Natural killer cell (primary cell): ENCODE data around the gene SLC16A2. TPM values are rescaled to one million over a fixed set of nuclear protein-coding genes. Genes with fewer than 3 reads are reported as not detected.

ENCODE experiments used
- ATAC-seq, 3 donors: fragments of 150-1000 bp in 2 of 3; fragments of 200-7000 bp in 1 of 3; cut with Tn5 transposase; 1 replicate in 1 of 3; 2 replicates in 2 of 3; pipeline ENCODE4 v1.10.0; 2021; ENCODE audit warnings: mild to moderate bottlenecking in 2 of 3, moderate library complexity in 2 of 3
- DNase-seq, 2 donors: peaks; one replicate each; pipeline versions ENCODE4 v3.0.0 to v3.0.0-alpha.2; 2013 to 2021; ENCODE audit warnings: mixed read lengths in 1 of 2
- H3K27ac ChIP-seq: one replicate; pipeline ENCODE4 v1.5.1; 2013; ENCODE audit warnings: mild to moderate bottlenecking, low read length
- H3K27me3 ChIP-seq: one replicate; pipeline ENCODE4 v1.6.1; 2013; ENCODE audit warnings: low read length; ENCODE audit not compliant: control insufficient read depth, insufficient read depth
- H3K36me3 ChIP-seq: one replicate; pipeline ENCODE4 v1.6.1; 2013; ENCODE audit warnings: low read length; ENCODE audit not compliant: control insufficient read depth, insufficient read depth
- H3K4me1 ChIP-seq: one replicate; pipeline ENCODE4 v1.6.1; 2013; ENCODE audit warnings: low read length; ENCODE audit not compliant: control insufficient read depth, insufficient read depth
- H3K4me3 ChIP-seq: one replicate; pipeline ENCODE4 v1.5.1; 2013; ENCODE audit warnings: low read length
- H3K9me3 ChIP-seq: one replicate; pipeline ENCODE4 v1.6.1; 2013; ENCODE audit warnings: low read length; ENCODE audit not compliant: control insufficient read depth, insufficient read depth
- H3K27ac Mint-ChIP-seq, 2 donors: one replicate each; pipeline ENCODE4 v1.8.0; 2022; ENCODE audit warnings: mild to moderate bottlenecking in 2 of 2, mixed read lengths in 2 of 2, moderate library complexity in 1 of 2
- H3K27me3 Mint-ChIP-seq, 2 donors: one replicate each; pipeline ENCODE4 v1.8.0; 2022; ENCODE audit warnings: low read depth in 2 of 2, mixed read lengths in 2 of 2
- H3K36me3 Mint-ChIP-seq: one replicate; pipeline ENCODE4 v1.8.0; 2022; ENCODE audit warnings: mixed read lengths
- H3K4me1 Mint-ChIP-seq, 2 donors: one replicate each; pipeline ENCODE4 v1.8.0; 2022; ENCODE audit warnings: mixed read lengths in 2 of 2
- H3K4me3 Mint-ChIP-seq: one replicate; pipeline ENCODE4 v1.8.0; 2022; ENCODE audit warnings: mild to moderate bottlenecking, moderate library complexity, mixed read lengths
- H3K9me3 Mint-ChIP-seq, 2 donors: one replicate each; pipeline ENCODE4 v1.8.0; 2022; ENCODE audit warnings: mixed read lengths in 2 of 2
- CTCF ChIP-seq: fragments of 200-600 bp; IDR thresholded peaks from one replicate; pipeline ENCODE4 v1.8.0; 2022; ENCODE audit warnings: antibody characterized with exemption
- WGBS: methylation state at CpG from one replicate; pipeline ENCODE4 v1.1.7; 2013; ENCODE audit warnings: missing lambda C conversion rate; ENCODE audit not compliant: insufficient coverage; 5-methylcytosine and 5-hydroxymethylcytosine counted together
- intact Hi-C: fragments of 100-400 bp; cut with micrococcal nuclease; formaldehyde crosslinking; loops from one replicate; pipeline ENCODE4 v1.14.2; 2022
- total RNA-seq, 4 donors: library from RNA; stranded (reverse); fragments of 120-200 nt in 1 of 4; gene quantifications; one replicate each; pipeline versions ENCODE4 v1.2.3 to v1.2.4, GENCODE V29; 2013 to 2022

SLC16A2 gene
- total RNA-seq, 3 donors from 2014 or later (not counting 1 experiment from before 2014, with no cell fraction given) = not detected

- intact Hi-C loops = no loop called here
- H3K36me3 ChIP-seq = no peaks in the 10 kb centered on the region
- Mint-ChIP-seq H3K4me3 (no peak overlapping the region), H3K36me3 (no peaks in the 10 kb centered on the region), H3K4me1 (no peaks in the 10 kb centered on the region), H3K27me3 (peaks cover 3 to 12% of the 10 kb centered on the region in 2 donors), H3K9me3 (no peaks in the 10 kb centered on the region), H3K27ac (no peak overlapping the region)
- WGBS = 96% methylated on average over 4 of the region's 5 CpGs
- no peak for ATAC-seq
- H3K4me3 ChIP-seq = no peak overlapping the region
- no peak overlapping the region for H3K27ac ChIP-seq
- H3K4me1 ChIP-seq = no peaks in the 10 kb centered on the region
- no peak for DNase-seq
- no peaks in the 10 kb centered on the region for H3K9me3 ChIP-seq
- H3K27me3 ChIP-seq = no peaks in the 10 kb centered on the region
- no peak for TF ChIP-seq CTCF
These were observed 27.4 kb downstream of the SLC16A2 start for GRCh38 chrX:74448669-74449068.

DNA sequence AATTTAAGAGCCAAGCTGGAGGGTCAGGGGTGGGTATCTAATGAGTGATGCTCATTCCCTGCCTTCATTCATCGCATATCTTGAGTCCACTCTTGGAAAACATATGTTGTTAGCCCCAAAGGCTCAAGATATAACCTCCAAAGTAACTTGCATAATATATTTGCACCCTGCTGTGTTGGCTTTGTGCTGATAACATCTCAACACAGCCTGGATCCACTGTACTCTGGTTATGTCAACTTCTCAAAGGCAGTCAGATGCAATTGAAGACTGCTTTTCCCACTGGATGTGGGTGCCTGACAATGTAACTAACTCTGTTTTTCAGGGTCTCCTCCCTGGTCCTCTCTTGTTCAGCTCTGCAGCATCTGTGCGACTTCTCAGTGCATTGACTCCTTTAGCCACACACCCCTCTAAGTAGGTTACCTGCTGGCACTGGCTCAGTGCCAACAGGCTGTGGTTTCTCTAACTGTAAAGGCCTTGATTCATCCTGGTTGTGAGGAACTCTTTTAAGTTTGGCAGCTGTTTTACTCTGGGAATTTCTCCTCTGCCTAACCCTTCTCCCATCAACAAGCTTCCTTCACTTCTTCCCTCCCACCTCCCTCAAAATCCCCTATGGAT, 28.1 kb downstream of the SLC16A2 start:
- no peak for TF ChIP-seq CTCF
- no peaks in the 10 kb centered on the region for H3K27me3 ChIP-seq
- H3K27ac ChIP-seq = no peak overlapping the region
- 75% methylated on average over 2 of the region's 2 CpGs for WGBS
- intact Hi-C loops = no loop called here
- ATAC-seq (no peak), DNase-seq (peak in 1 of 2 donors; percentile 67)
- no peaks in the 10 kb centered on the region for H3K36me3 ChIP-seq
- Mint-ChIP-seq H3K27ac (no peak overlapping the region), H3K27me3 (peaks cover 3 to 6% of the 10 kb centered on the region in 2 donors), H3K9me3 (no peaks in the 10 kb centered on the region), H3K4me1 (no peaks in the 10 kb centered on the region), H3K4me3 (no peak overlapping the region), H3K36me3 (no peaks in the 10 kb centered on the region)
- H3K4me3 ChIP-seq = no peak overlapping the region
- no peaks in the 10 kb centered on the region for H3K4me1 ChIP-seq
- no peaks in the 10 kb centered on the region for H3K9me3 ChIP-seq

DNA sequence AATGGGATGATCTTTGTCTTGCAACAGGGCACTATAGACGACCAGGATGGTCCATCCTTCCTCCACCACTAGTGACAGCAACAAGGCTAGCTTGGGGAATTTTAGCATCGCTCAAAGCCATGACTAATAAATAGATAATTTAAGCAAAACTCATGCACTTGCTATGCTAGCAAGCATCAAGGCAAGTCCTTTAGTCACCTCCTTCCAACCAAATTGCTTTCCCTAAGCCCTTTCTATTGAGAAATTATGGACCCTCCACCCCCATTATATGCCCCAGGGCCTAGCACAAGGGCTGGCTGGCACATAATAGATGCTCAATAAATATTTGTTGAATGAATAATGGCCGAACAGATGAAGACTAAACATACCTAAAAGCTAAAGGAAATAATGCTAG, 28.6 kb downstream of the SLC16A2 start:
- Histone ChIP-seq H3K4me1 (no peaks in the 10 kb centered on the region), H3K27me3 (no peaks in the 10 kb centered on the region), H3K4me3 (no peak overlapping the region), H3K36me3 (no peaks in the 10 kb centered on the region), H3K27ac (no peak overlapping the region), H3K9me3 (no peaks in the 10 kb centered on the region)
- TF ChIP-seq CTCF = no peak
- Mint-ChIP-seq H3K4me1 (no peaks in the 10 kb centered on the region), H3K9me3 (no peaks in the 10 kb centered on the region), H3K27me3 (peaks cover under 1 to 1% of the 10 kb centered on the region in 2 donors), H3K4me3 (no peak overlapping the region), H3K36me3 (no peaks in the 10 kb centered on the region), H3K27ac (no peak overlapping the region)
- intact Hi-C loops = no loop called here
- 92% methylated on average over 3 of the region's 3 CpGs for WGBS
- ATAC-seq (no peak), DNase-seq (no peak)
